Suppressor macrophage treated with lipopolysaccharide for 4 hours (primary cell): ENCODE data around the gene LACTBL1.
"Not testable (repeated sequence)": the region's sequence is repeated elsewhere in the genome, so short reads cannot be mapped to it uniquely, and the experiment has no call there.

ENCODE experiments used
- DNase-seq: peaks from one replicate; pipeline ENCODE4 v3.0.0-alpha.2; 2020

The LACTBL1 gene, protein sequence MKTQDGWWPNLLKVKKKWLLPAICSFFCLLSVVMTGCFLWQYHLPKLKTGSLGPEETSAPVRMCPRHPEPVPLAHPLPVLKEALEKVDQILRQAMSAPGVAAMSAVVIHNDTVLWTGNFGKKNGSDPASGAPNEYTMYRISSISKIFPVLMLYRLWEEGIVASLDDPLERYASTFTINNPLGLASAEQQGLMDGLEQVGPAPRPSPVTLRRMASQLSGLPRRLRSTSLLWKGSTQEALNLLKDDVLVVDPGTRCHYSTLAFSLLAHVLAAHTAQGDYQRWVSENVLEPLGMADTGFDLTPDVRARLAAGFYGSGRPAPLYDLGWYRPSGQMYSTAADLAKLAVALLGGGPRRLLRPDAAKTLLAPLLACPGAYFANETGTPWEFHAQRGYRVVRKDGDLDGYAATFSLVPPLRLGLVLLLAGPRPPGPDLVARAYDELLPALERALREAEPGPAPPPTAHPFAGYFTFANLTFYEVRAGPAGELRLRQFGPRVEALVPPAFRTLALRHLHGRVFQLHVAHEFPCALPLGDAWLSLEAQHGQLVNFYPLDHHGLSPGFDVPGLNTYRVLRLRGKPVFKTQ

GRCh38 chr1:22972760-22973159, at the start of gene LACTBL1:
LACTBL1 (minus strand) TSS chr1:22972866; CDS start chr1:22972316, 550 bp downstream.
- no peak for DNase-seq

DNA sequence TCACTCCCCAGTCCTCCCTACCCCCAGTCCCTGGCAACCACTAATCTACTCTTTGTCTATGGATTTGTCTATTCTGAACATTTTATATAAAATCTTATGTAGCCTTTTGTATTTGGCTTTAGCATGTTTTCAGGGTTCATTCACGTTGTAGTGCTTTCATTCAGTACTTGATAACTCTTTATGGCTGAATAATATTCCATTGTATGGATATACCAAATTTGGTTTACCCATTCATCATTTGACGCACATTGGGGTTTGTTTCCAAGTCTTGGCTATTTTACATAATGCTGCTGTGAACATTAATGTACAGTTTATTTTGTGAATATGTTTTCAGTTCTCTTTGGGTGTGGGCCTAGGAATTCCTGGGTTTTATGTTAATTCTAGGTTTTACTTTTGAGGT, 49.2 kb upstream of the LACTBL1 start:
- DNase-seq = no peak

DNA sequence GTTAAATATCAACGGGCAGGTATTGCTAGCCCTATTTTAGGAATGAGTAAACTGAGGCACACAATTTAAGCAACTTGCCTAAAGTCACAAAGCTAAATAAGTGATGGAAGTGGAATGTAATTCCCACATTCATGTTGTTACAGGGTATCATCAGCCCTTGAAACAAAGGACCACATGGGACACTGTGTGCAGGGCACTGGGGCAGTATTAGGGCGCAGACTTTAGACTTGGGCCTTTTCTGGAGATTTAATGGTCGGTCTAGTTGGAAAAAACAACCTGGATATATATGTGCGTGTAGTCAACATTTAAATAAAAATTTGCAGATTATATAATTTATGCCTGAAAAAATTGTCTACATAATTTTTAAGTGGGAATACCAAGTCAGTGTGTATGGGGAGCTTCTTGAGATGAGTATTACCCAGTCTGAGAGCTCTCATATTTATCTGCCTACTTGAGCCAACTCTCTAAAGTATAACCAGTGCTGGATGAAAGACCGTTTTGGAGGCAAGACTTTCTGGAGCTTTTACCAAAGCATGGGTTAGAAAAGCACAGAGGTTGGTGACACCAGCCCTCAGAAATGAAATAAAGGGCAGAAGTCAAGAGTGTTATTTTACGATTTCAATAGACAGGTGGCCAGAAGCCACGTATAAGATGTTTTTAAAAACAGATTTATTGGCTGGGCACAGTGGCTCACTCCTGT, 48.2 kb upstream of the LACTBL1 start:
- no peak for DNase-seq

GRCh38 chr1:23019863-23020625, 47.4 kb upstream of the LACTBL1 start:
- peak; percentile 25 for DNase-seq

DNA sequence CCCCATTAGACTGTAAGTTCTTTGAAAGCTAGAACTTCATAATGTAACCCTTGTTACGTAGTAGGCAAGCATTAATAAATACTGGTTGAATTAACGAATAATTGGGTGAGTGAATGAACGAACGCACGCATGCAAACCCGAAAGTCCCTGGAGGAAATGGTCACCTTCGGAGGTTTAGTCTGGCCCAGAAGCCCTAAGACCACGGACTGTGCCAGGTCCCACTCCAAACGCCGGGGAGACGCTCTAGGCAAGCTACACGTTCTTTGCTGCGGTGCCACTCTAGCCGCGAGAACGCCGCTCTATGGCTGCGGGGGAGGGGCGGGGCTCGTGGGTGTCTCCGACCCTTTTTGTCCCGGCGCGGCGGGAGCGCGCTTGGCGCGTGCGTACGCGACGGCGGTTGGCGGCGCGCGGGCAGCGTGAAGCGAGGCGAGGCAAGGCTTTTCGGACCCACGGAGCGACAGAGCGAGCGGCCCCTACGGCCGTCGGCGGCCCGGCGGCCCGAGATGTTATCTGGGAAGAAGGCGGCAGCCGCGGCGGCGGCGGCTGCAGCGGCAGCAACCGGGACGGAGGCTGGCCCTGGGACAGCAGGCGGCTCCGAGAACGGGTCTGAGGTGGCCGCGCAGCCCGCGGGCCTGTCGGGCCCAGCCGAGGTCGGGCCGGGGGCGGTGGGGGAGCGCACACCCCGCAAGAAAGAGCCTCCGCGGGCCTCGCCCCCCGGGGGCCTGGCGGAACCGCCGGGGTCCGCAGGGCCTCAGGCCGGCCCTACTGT, 46.6 kb upstream of the LACTBL1 start, which contains the start of gene KDM1A:
TSS of gene KDM1A (plus strand) at position 375 of the 769 bp plus-strand sequence. CDS start at position 504, 129 bp downstream.
- DNase-seq = peak; percentile 98

DNA sequence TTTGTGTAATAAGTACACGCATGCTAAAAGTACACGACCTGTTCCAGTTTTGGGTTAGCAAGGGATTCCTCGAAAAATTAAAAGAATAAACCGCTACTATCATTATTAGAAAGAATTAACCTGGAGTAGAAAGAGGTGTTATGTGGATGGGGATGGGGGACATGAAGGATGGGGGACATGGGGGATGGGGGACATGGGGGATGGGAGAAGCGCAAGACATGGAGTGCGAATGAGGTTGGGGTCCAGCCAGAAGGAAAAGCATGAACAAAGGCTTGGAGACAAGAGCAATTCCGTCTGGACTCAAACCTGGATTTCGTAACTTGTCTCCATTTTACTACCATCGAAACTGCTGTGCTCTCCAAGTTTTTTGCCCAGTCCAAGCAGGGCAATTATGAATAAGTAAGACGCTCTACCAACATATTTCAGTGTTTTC, 46.0 kb upstream of the LACTBL1 start:
- DNase-seq = no peak

DNA sequence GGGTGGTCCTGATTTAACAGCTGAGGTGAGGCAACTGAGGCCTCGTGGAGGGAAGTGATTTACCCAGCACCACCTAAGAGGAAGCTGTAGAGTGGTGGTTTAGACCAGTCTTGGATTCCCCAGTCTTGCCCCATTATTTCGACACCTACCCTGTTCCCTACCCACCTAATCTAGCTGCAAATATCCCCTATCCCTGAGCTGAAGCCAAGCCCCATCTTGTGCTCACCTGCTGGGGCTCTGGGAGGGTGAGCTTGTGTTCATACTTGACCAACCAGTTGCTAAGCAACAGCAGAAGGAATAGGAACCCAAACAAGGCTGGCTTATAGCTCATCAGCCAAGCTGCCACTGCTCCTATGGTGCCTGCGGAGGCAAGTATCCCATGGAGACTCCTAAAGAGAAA, 41.0 kb upstream of the LACTBL1 start:
- DNase-seq = peak; percentile 42

- not testable (repeated sequence) for DNase-seq
These were observed 37.4 kb upstream of the LACTBL1 start for GRCh38 chr1:23010025-23010424.

DNA sequence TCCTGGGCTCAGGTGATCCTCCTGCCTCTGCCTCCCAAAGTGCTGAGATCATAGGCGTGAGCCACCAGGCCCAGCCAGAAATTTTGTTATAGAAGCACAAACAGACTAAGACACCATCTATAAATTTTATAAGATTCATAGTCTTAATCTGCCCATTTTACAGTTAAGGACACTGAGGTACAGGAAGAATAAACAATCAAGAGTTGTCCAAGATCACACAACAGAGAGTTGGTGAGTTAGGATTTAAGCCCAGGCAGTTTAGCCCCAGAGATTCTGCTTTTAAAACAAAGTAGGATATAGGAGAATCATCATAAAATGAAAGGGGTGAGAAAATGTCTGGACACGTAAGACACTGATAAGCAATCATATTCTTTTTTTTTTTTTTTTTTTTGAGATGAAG, 36.2 kb upstream of the LACTBL1 start:
- no peak for DNase-seq

- DNase-seq = no peak
These were observed 34.4 kb upstream of the LACTBL1 start for GRCh38 chr1:23007106-23007505.

DNA sequence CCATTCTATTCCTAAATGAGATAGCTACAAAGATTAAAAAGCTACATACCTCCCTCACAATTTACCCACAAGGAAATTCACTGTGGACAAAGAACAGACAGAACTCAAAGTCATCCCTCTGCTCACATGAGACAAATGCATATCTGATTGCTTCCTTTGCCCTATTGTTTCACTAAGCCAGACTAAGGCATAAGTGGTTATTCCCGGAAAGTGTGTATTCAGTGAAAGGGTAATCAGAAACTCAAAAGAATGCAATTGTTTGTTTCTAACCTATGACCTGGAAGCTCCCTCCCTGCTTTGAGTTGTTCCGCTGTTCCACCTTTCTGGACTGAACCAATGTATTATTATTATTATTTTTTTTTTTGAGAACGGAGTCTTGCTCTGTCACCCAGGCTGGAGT, 32.1 kb upstream of the LACTBL1 start:
- not testable (repeated sequence) for DNase-seq

- DNase-seq = no peak
These were observed 31.4 kb upstream of the LACTBL1 start for GRCh38 chr1:23004112-23004511.

- not testable (repeated sequence) for DNase-seq
These were observed 29.6 kb upstream of the LACTBL1 start for GRCh38 chr1:23002218-23002617.

GRCh38 chr1:23000133-23000532, 27.5 kb upstream of the LACTBL1 start:
- DNase-seq = not testable (repeated sequence)

DNA sequence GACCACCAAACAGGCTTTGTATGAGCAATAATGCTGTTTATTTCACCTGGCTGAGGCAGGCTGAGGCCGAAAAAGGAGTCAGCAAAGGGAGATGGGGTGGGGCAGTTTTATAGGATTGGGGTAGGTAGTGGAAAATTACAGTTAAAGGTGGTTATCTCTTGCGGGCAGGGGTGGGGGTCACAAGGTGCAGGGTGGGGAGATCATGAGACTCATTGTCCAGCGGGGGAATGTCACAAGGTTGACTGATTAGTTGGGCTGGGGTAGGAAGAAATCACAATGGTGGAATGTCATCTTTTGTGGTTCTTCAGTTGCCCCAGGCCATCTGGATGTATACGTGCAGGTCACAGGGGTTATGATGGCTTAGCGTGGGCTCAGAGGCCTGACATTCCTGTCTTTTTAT, 24.9 kb upstream of the LACTBL1 start:
- not testable (repeated sequence) for DNase-seq

DNA sequence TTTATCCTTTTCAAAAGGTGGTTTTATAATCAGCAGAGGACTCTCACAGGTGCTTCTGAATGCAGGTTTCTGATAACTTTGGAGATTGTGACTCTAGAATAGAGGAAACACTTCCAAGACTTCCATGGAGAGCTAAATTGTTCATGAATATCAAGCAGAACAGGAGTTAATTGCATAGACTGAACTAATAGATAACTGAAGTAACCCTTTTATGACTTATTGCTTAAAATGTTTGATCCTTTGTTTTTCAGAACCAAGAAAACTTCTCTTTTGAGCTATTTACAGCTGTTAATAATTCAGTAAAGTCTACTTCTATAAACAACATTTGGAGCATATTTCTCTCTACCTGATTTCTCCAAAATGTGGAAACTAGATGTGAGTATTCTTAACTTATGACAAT, 23.1 kb upstream of the LACTBL1 start:
- DNase-seq = no peak

- not testable (repeated sequence) for DNase-seq
These were observed 20.6 kb upstream of the LACTBL1 start for GRCh38 chr1:22993220-22993795.

- not testable (repeated sequence) for DNase-seq
These were observed 19.7 kb upstream of the LACTBL1 start for GRCh38 chr1:22992384-22992783.

- no peak for DNase-seq
These were observed 11.3 kb upstream of the LACTBL1 start for GRCh38 chr1:22983944-22984343.

DNA sequence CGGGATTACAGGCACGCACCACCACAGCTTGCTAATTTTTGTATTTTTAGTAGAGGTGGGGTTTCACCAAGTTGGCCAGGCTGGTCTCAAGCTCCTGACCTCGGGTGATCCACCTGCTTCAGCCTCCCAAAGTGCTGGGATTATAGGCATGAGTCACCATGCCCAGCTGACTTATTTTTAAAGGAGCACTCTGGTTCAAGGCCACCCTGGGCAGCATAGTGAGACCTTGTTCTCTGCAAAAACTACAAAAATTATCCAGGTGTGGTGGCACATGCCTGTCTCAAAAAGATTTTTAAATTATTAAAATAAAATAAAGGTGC, 7.8 kb upstream of the LACTBL1 start:
- DNase-seq = not testable (repeated sequence)

- no peak for DNase-seq
These were observed 5.6 kb upstream of the LACTBL1 start for GRCh38 chr1:22978299-22978698.
